H9 (cell line): ENCODE results near the gene PLXNB1. TPM values are rescaled to one million over a fixed set of nuclear protein-coding genes. Genes with fewer than 3 reads are reported as not detected.

ENCODE experiments used
- DNase-seq: peaks from one replicate; pipeline ENCODE4 v3.0.0-alpha.2; 2017
- H2AFZ ChIP-seq: one replicate; pipeline ENCODE4 v1.6.1; 2013; ENCODE audit warnings: mild to moderate bottlenecking, low read length, control low read depth, moderate library complexity
- H2AK5ac ChIP-seq: 2 replicates; pipeline ENCODE4 v1.6.1; 2013; ENCODE audit warnings: low read length, control low read depth, mixed read lengths; ENCODE audit not compliant: insufficient read length
- H2BK120ac ChIP-seq: one replicate; pipeline ENCODE4 v1.6.1; 2013; ENCODE audit warnings: low read depth, mild to moderate bottlenecking, low read length, control low read depth, inconsistent platforms; ENCODE audit not compliant: poor library complexity, severe bottlenecking
- H2BK12ac ChIP-seq: 2 replicates; pipeline ENCODE4 v1.6.1; 2013; ENCODE audit warnings: low read length, control low read depth, mixed read lengths, low read depth; ENCODE audit not compliant: insufficient read length
- H2BK15ac ChIP-seq: 2 replicates; pipeline ENCODE4 v1.6.1; 2013; ENCODE audit warnings: low read depth, low read length, control low read depth
- H2BK20ac ChIP-seq: one replicate; pipeline ENCODE4 v1.6.1; 2013; ENCODE audit warnings: low read depth, mild to moderate bottlenecking, low read length, control low read depth, inconsistent platforms; ENCODE audit not compliant: poor library complexity, severe bottlenecking
- H2BK5ac ChIP-seq: 2 replicates; pipeline ENCODE4 v1.6.1; 2013; ENCODE audit warnings: low read length, control low read depth, mixed read lengths; ENCODE audit not compliant: insufficient read length
- H3K14ac ChIP-seq: 2 replicates; pipeline ENCODE4 v1.6.1; 2013; ENCODE audit warnings: low read length, control low read depth; ENCODE audit not compliant: insufficient read depth
- H3K18ac ChIP-seq: 2 replicates; pipeline ENCODE4 v1.6.1; 2013; ENCODE audit warnings: low read depth, mild to moderate bottlenecking, mixed read lengths, low read length, control low read depth; ENCODE audit not compliant: insufficient read length
- H3K23ac ChIP-seq: 2 replicates; pipeline ENCODE4 v1.6.1; 2013; ENCODE audit warnings: low read length, control low read depth, mixed read lengths, low read depth; ENCODE audit not compliant: insufficient read length
- H3K23me2 ChIP-seq: 2 replicates; pipeline ENCODE4 v1.6.1; 2013; ENCODE audit warnings: low read depth, mild to moderate bottlenecking, mixed read lengths, low read length, control low read depth; ENCODE audit not compliant: insufficient read length, poor library complexity, severe bottlenecking
- H3K27ac ChIP-seq: 2 replicates; pipeline ENCODE4 v1.5.1; 2013; ENCODE audit warnings: low read length, control low read depth, mixed read lengths, low read depth; ENCODE audit not compliant: insufficient read length
- H3K27me3 ChIP-seq: 2 replicates; pipeline ENCODE4 v1.6.1; 2013; ENCODE audit warnings: low read length, control low read depth, inconsistent platforms; ENCODE audit not compliant: insufficient read depth
- H3K4ac ChIP-seq: 2 replicates; pipeline ENCODE4 v1.6.1; 2013; ENCODE audit warnings: low read depth, mild to moderate bottlenecking, control low read depth, inconsistent platforms, low read length, moderate library complexity
- H3K4me1 ChIP-seq: 2 replicates; pipeline ENCODE4 v1.6.1; 2013; ENCODE audit warnings: low read length, control low read depth, inconsistent platforms; ENCODE audit not compliant: insufficient read depth
- H3K4me2 ChIP-seq: 2 replicates; pipeline ENCODE4 v1.6.1; 2013; ENCODE audit warnings: low read length, control low read depth, mixed read lengths; ENCODE audit not compliant: insufficient read length, insufficient read depth
- H3K56ac ChIP-seq: 2 replicates; pipeline ENCODE4 v1.6.1; 2013; ENCODE audit warnings: low read depth, mild to moderate bottlenecking, mixed read lengths, low read length, control low read depth; ENCODE audit not compliant: insufficient read length
- H3K79me1 ChIP-seq: 2 replicates; pipeline ENCODE4 v1.6.1; 2013; ENCODE audit warnings: low read depth, mild to moderate bottlenecking, moderate library complexity, low read length, control low read depth, inconsistent platforms; ENCODE audit not compliant: insufficient read depth, poor library complexity, severe bottlenecking
- H3K79me2 ChIP-seq: 2 replicates; pipeline ENCODE4 v1.6.1; 2013; ENCODE audit warnings: low read length, control low read depth, inconsistent platforms; ENCODE audit not compliant: insufficient read depth
- H3K9ac ChIP-seq: 2 replicates; pipeline ENCODE4 v1.6.1; 2013; ENCODE audit warnings: low read length, control low read depth, mixed read lengths; ENCODE audit not compliant: insufficient read length; ENCODE audit errors: extremely low read depth
- H3K9me3 ChIP-seq: one replicate; pipeline ENCODE4 v1.6.1; 2013; ENCODE audit warnings: low read depth, low read length, inconsistent platforms; ENCODE audit not compliant: control insufficient read depth
- H3T11ph ChIP-seq: one replicate; pipeline ENCODE4 v1.6.1; 2013; ENCODE audit warnings: mild to moderate bottlenecking, low read length, control low read depth, inconsistent platforms
- H4K20me1 ChIP-seq: one replicate; pipeline ENCODE4 v1.6.1; 2013; ENCODE audit not compliant: control insufficient read depth, insufficient read length, insufficient read depth
- H4K5ac ChIP-seq: 2 replicates; pipeline ENCODE4 v1.6.1; 2013; ENCODE audit warnings: low read depth, mild to moderate bottlenecking, mixed read lengths, low read length, control low read depth; ENCODE audit not compliant: insufficient read length
- H4K8ac ChIP-seq: replicated peaks from 2 replicates; pipeline ENCODE4 v1.6.1; 2013; ENCODE audit warnings: low read length, control low read depth, mixed read lengths, low read depth; ENCODE audit not compliant: insufficient read length
- H4K91ac ChIP-seq: 2 replicates; pipeline ENCODE4 v1.6.1; 2013; ENCODE audit warnings: low read depth, mild to moderate bottlenecking, moderate library complexity, mixed read lengths, low read length, control low read depth; ENCODE audit not compliant: insufficient read length
- H3K27ac Mint-ChIP-seq, 3 experiments: 2 replicates in 2 of 3; 3 replicates in 1 of 3; pipeline ENCODE4 v1.8.0; 2020 to 2021; ENCODE audit warnings: mixed read lengths in 3 of 3, mild to moderate bottlenecking in 1 of 3, moderate library complexity in 1 of 3
- H3K27me3 Mint-ChIP-seq: 2 replicates; pipeline ENCODE4 v1.8.0; 2021; ENCODE audit warnings: low read depth, mild to moderate bottlenecking, moderate library complexity, mixed read lengths
- H3K36me3 Mint-ChIP-seq, 3 experiments: 2 replicates in 2 of 3; 3 replicates in 1 of 3; pipeline ENCODE4 v1.8.0; 2020 to 2021; ENCODE audit warnings: low read depth in 3 of 3, mixed read lengths in 3 of 3; ENCODE audit not compliant: insufficient read depth in 1 of 3
- H3K4me1 Mint-ChIP-seq, 2 experiments: 2 replicates each; pipeline ENCODE4 v1.8.0; 2020; ENCODE audit warnings: mixed read lengths in 2 of 2
- H3K4me3 Mint-ChIP-seq, 2 experiments: 2 replicates in 1 of 2; 3 replicates in 1 of 2; pipeline ENCODE4 v1.8.0; 2020 to 2021; ENCODE audit warnings: mild to moderate bottlenecking in 2 of 2, mixed read lengths in 2 of 2, moderate library complexity in 1 of 2
- H3K9me3 Mint-ChIP-seq, 2 experiments: 2 replicates in 1 of 2; 3 replicates in 1 of 2; pipeline ENCODE4 v1.8.0; 2020; ENCODE audit warnings: mild to moderate bottlenecking in 2 of 2, mixed read lengths in 2 of 2, moderate library complexity in 1 of 2
- WGBS: extraction: QIAGEN DNeasy Blood & Tissue Kit; methylation state at CpG from one replicate; pipeline ENCODE4 v1.1.7; 2013; ENCODE audit warnings: missing lambda C conversion rate, low lambda C conversion rate, mixed read lengths; ENCODE audit not compliant: insufficient read length; ENCODE audit errors: extremely low coverage; 5-methylcytosine and 5-hydroxymethylcytosine counted together
- total RNA-seq: library from RNA; stranded (reverse); gene quantifications from 2 replicates; pipeline ENCODE4 v1.2.1, GENCODE V29; 2021
- TF ChIP-seq, protein P1 (sequence below): fragments of 200-600 bp; sonication (generic); conservative IDR thresholded peaks from 3 replicates; pipeline ENCODE4 v1.8.0; 2021; ENCODE audit warnings: antibody characterized with exemption, mild to moderate bottlenecking

The PLXNB1 gene
- total RNA-seq, 1 experiment from 2014 or later, result 184 TPM

GRCh38 chr3:48429317-48429959 lies 448 bp downstream of the PLXNB1 start:
- no peaks in the 10 kb centered on the region for H4K20me1 ChIP-seq
- no peak overlapping the region; the same call in 1 of the 2 replicates for H3K4ac ChIP-seq
- peak; percentile 80 for DNase-seq
- H3K79me1 ChIP-seq, result no peaks in the 10 kb centered on the region
- peak overlapping the region; percentile 15 for H3K4me2 ChIP-seq
- no peak overlapping the region for H2BK120ac ChIP-seq
- H2BK12ac ChIP-seq, result no peak overlapping the region
- no peak overlapping the region for H3K27ac ChIP-seq
- no peak overlapping the region for H2AK5ac ChIP-seq
- no peak overlapping the region for H2BK20ac ChIP-seq
- peaks cover 13% of the 10 kb centered on the region for H3K23me2 ChIP-seq
- H3K27me3 ChIP-seq, result no peaks in the 10 kb centered on the region
- H3K56ac ChIP-seq, result no peak overlapping the region
- WGBS, result no CpG with 5 or more reads among the region's 86 CpGs
- Mint-ChIP-seq H3K9me3 (no peaks in the 10 kb centered on the region), H3K36me3 (peaks cover 21 to 46% (median 39%) of the 10 kb centered on the region in 3 experiments; a peak in 6 of 7 replicates), H3K27ac (peak overlapping the region; percentile 97 to 98 (median 97); a peak in 6 of 7 replicates), H3K4me1 (peaks cover 56 to 57% of the 10 kb centered on the region in 2 experiments), H3K27me3 (no peaks in the 10 kb centered on the region), H3K4me3 (peak overlapping the region; percentile 92 to 93)
- H2BK15ac ChIP-seq, result no peak overlapping the region
- no peak overlapping the region for H2BK5ac ChIP-seq
- no peak overlapping the region for H4K8ac ChIP-seq
- H4K5ac ChIP-seq, result no peak overlapping the region
- no peak overlapping the region for H3T11ph ChIP-seq
- H4K91ac ChIP-seq, result no peak overlapping the region
- no peak overlapping the region for H2AFZ ChIP-seq
- H3K9me3 ChIP-seq, result no peaks in the 10 kb centered on the region
- H3K9ac ChIP-seq, result peak overlapping the region; percentile 57
- H3K23ac ChIP-seq, result no peak overlapping the region
- H3K79me2 ChIP-seq, result peaks cover 35% of the 10 kb centered on the region; the same call in 1 of the 2 replicates
- peak overlapping the region; percentile 85; the same call in 1 of the 2 replicates for H3K14ac ChIP-seq
- peak overlapping the region; percentile 73 for H3K18ac ChIP-seq
- peaks cover 13% of the 10 kb centered on the region; the same call in 1 of the 2 replicates for H3K4me1 ChIP-seq
- TF ChIP-seq, protein P1, sequence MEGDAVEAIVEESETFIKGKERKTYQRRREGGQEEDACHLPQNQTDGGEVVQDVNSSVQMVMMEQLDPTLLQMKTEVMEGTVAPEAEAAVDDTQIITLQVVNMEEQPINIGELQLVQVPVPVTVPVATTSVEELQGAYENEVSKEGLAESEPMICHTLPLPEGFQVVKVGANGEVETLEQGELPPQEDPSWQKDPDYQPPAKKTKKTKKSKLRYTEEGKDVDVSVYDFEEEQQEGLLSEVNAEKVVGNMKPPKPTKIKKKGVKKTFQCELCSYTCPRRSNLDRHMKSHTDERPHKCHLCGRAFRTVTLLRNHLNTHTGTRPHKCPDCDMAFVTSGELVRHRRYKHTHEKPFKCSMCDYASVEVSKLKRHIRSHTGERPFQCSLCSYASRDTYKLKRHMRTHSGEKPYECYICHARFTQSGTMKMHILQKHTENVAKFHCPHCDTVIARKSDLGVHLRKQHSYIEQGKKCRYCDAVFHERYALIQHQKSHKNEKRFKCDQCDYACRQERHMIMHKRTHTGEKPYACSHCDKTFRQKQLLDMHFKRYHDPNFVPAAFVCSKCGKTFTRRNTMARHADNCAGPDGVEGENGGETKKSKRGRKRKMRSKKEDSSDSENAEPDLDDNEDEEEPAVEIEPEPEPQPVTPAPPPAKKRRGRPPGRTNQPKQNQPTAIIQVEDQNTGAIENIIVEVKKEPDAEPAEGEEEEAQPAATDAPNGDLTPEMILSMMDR, result no peak
